Hepatocyte (in vitro differentiated cells): ENCODE data around the gene TTC28. TPM values are rescaled to one million over a fixed set of nuclear protein-coding genes. Genes with fewer than 3 reads are reported as not detected.

Source experiments
- DNase-seq: peaks from one replicate; pipeline ENCODE4 v3.0.0-alpha.2; 2016; ENCODE audit warnings: low spot score
- H2AFZ ChIP-seq: fragments of 200-600 bp; sonication (generic); 2 replicates; pipeline ENCODE4 v1.6.0; 2016; ENCODE audit warnings: antibody characterized with exemption, mild to moderate bottlenecking
- H3K27ac ChIP-seq: fragments of 200-600 bp; sonication (generic); 2 replicates; pipeline ENCODE4 v1.5.1; 2016; ENCODE audit warnings: mild to moderate bottlenecking
- H3K27me3 ChIP-seq: fragments of 200-600 bp; sonication (generic); 2 replicates; pipeline ENCODE4 v1.6.1; 2016
- H3K36me3 ChIP-seq: fragments of 200-600 bp; sonication (generic); replicated peaks from 2 replicates; pipeline ENCODE4 v1.5.1; 2016; ENCODE audit warnings: low read depth; ENCODE audit not compliant: insufficient read depth
- H3K4me1 ChIP-seq: fragments of 200-600 bp; sonication (generic); 2 replicates; pipeline ENCODE4 v1.5.1; 2016; ENCODE audit warnings: mild to moderate bottlenecking, moderate library complexity; ENCODE audit not compliant: insufficient read depth
- H3K4me2 ChIP-seq: fragments of 200-600 bp; sonication (generic); 2 replicates; pipeline ENCODE4 v1.6.0; 2016
- H3K4me3 ChIP-seq: fragments of 200-600 bp; sonication (generic); 2 replicates; pipeline ENCODE4 v1.5.1; 2016; ENCODE audit warnings: mild to moderate bottlenecking
- H3K79me2 ChIP-seq: fragments of 200-600 bp; sonication (generic); 2 replicates; pipeline ENCODE4 v1.6.0; 2017; ENCODE audit warnings: mild to moderate bottlenecking
- H3K9me2 ChIP-seq: fragments of 200-600 bp; sonication (generic); replicated peaks from 2 replicates; pipeline ENCODE4 v1.6.0; 2017; ENCODE audit warnings: mild to moderate bottlenecking; ENCODE audit not compliant: insufficient read depth
- H3K9me3 ChIP-seq: fragments of 200-600 bp; sonication (generic); 2 replicates; pipeline ENCODE4 v1.5.1; 2016; ENCODE audit warnings: low read depth, mild to moderate bottlenecking
- H4K20me1 ChIP-seq: fragments of 200-600 bp; sonication (generic); 2 replicates; pipeline ENCODE4 v1.6.0; 2016; ENCODE audit warnings: mild to moderate bottlenecking; ENCODE audit not compliant: insufficient read depth, poor library complexity, severe bottlenecking
- EZH2 ChIP-seq: fragments of 200-600 bp; sonication (generic); IDR thresholded peaks from 2 replicates; pipeline ENCODE4 v1.6.1; 2016; ENCODE audit warnings: antibody characterized with exemption, mild to moderate bottlenecking, borderline replicate concordance
- EZH2phosphoT487 ChIP-seq: fragments of 200-600 bp; sonication (generic); IDR thresholded peaks from one replicate; pipeline ENCODE4 v1.6.1; 2018; ENCODE audit warnings: antibody characterized with exemption, mild to moderate bottlenecking, low read depth, moderate library complexity; ENCODE audit not compliant: unreplicated experiment, severe bottlenecking
- WGBS: methylation state at CpG from one replicate; pipeline ENCODE4 v1.1.6; 2016; ENCODE audit warnings: low lambda C conversion rate; ENCODE audit errors: missing lambda C conversion rate; 5-methylcytosine and 5-hydroxymethylcytosine counted together
- polyA plus RNA-seq: library from polyadenylated mRNA; unstranded; fragments of >200 nt; fragmentation: Nextera tagmentation; extraction: Ambion mirVana; gene quantifications from 2 replicates; pipeline ENCODE4 v1.2.1, GENCODE V29; 2016
- total RNA-seq: library from RNA; depleted of rRNA; stranded (reverse); fragments of >200 nt; gene quantifications from 2 replicates; pipeline ENCODE4 v1.2.3, GENCODE V29; 2014
- TF ChIP-seq, protein P1 (sequence below): fragments of 200-600 bp; sonication (generic); IDR thresholded peaks from 2 replicates; pipeline ENCODE4 v1.5.1; 2016; ENCODE audit warnings: antibody characterized with exemption, mild to moderate bottlenecking; ENCODE audit not compliant: poor library complexity

Gene TTC28
- total and polyA plus RNA-seq, 2 experiments from 2014 or later, result 14.7 to 30.4 TPM

DNA sequence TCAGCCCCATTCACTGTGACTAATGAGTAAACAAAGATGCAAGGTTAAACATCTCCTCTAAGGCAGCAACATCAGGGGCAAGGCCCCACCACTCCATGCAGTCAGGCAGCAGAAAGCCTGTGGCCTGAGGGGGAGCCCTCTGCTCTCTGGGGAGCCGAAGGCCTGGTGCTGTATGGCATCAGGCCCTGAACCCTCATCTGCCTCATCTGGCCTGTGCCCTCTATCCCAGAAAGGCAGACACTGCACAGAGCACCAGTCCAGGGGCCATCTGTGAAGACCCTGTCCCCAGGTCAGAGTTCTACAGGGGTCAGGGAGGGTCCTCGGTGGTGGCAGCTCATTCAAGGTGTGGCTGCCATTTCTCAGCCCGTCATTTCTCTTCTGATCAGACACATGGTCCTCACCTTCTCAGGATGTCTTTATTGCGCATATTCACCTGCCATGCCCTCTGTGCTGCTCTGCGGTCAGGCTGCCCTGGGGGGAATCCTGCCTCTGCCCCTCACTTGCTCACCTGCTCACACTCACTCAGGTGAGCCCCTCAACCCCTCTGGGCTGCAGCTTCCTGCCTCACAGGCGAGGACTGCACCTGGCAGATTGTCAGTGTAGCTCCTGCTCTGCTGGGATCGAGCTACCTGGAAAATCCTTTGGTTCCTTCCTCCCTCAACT lies 657.5 kb downstream of the TTC28 start:
- no peaks in the 10 kb centered on the region for H3K79me2 ChIP-seq
- no peak for DNase-seq
- no peak overlapping the region for H3K4me2 ChIP-seq
- H3K4me3 ChIP-seq, result no peak overlapping the region
- no peaks in the 10 kb centered on the region for H4K20me1 ChIP-seq
- H3K9me2 ChIP-seq, result no peaks in the 10 kb centered on the region
- H3K9me3 ChIP-seq, result no peaks in the 10 kb centered on the region
- WGBS, result over 99% methylated on average over 7 of the region's 7 CpGs
- no peak overlapping the region for H2AFZ ChIP-seq
- H3K4me1 ChIP-seq, result peaks cover 14% of the 10 kb centered on the region
- no peak overlapping the region for H3K27ac ChIP-seq
- no peak for TF ChIP-seq EZH2phosphoT487
- no peak for TF ChIP-seq EZH2
- TF ChIP-seq, protein P1, sequence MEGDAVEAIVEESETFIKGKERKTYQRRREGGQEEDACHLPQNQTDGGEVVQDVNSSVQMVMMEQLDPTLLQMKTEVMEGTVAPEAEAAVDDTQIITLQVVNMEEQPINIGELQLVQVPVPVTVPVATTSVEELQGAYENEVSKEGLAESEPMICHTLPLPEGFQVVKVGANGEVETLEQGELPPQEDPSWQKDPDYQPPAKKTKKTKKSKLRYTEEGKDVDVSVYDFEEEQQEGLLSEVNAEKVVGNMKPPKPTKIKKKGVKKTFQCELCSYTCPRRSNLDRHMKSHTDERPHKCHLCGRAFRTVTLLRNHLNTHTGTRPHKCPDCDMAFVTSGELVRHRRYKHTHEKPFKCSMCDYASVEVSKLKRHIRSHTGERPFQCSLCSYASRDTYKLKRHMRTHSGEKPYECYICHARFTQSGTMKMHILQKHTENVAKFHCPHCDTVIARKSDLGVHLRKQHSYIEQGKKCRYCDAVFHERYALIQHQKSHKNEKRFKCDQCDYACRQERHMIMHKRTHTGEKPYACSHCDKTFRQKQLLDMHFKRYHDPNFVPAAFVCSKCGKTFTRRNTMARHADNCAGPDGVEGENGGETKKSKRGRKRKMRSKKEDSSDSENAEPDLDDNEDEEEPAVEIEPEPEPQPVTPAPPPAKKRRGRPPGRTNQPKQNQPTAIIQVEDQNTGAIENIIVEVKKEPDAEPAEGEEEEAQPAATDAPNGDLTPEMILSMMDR, result no peak
- no peaks in the 10 kb centered on the region for H3K36me3 ChIP-seq
- no peaks in the 10 kb centered on the region for H3K27me3 ChIP-seq

DNA sequence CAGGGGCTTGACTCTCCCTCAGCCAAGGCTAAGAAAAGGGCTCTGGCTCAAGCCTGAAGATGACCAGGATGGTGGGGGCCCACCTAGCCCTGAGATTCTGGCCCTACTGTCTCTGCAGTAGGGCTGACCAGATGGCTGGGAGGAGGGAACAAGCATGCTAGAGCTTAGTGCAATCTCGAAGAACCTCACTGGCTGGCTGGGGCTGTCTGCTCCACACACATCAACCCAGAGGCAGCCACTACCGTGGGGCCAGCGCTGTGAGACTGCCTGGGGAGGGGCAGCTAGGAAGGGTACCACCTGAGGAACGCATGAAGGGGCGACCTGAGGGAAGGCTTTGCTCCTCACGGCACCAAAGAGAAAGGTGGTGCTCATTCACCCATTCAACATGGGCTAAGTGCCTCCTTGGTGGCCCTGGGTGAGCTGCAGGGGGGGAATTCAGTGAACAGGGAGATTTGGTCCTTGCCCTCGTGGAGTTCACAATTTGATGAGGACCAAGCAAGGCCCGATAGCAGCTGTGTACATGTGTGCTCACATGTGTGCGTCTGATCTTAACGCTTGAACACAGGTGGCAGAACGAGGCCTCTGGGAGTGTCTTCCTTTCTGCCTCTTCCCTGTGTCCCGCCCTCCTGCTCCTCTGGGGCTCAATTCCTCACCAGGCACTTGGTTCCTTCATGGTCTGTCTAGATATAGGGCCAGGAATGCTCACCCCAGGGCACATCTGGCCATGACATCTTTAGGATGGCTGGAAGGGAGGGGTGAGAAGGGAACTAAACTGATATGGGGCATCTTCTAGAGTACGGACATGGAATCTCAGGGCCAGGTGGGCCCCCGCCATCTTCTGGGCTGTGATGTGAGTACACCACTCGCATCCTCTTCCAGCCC lies 658.3 kb downstream of the TTC28 start:
- H3K36me3 ChIP-seq, result no peaks in the 10 kb centered on the region
- WGBS, result 82% methylated on average over 15 of the region's 15 CpGs
- no peak overlapping the region for H2AFZ ChIP-seq
- peak overlapping the region; percentile 59 for H3K4me2 ChIP-seq
- H3K4me3 ChIP-seq, result no peak overlapping the region
- H4K20me1 ChIP-seq, result no peaks in the 10 kb centered on the region
- H3K9me3 ChIP-seq, result no peaks in the 10 kb centered on the region
- no peaks in the 10 kb centered on the region for H3K9me2 ChIP-seq
- H3K4me1 ChIP-seq, result peaks cover 14% of the 10 kb centered on the region
- DNase-seq, result no peak
- TF ChIP-seq, protein P1, result no peak
- TF ChIP-seq EZH2phosphoT487 (no peak), EZH2 (no peak)
- H3K27me3 ChIP-seq, result no peaks in the 10 kb centered on the region
- H3K79me2 ChIP-seq, result no peaks in the 10 kb centered on the region
- no peak overlapping the region for H3K27ac ChIP-seq

DNA sequence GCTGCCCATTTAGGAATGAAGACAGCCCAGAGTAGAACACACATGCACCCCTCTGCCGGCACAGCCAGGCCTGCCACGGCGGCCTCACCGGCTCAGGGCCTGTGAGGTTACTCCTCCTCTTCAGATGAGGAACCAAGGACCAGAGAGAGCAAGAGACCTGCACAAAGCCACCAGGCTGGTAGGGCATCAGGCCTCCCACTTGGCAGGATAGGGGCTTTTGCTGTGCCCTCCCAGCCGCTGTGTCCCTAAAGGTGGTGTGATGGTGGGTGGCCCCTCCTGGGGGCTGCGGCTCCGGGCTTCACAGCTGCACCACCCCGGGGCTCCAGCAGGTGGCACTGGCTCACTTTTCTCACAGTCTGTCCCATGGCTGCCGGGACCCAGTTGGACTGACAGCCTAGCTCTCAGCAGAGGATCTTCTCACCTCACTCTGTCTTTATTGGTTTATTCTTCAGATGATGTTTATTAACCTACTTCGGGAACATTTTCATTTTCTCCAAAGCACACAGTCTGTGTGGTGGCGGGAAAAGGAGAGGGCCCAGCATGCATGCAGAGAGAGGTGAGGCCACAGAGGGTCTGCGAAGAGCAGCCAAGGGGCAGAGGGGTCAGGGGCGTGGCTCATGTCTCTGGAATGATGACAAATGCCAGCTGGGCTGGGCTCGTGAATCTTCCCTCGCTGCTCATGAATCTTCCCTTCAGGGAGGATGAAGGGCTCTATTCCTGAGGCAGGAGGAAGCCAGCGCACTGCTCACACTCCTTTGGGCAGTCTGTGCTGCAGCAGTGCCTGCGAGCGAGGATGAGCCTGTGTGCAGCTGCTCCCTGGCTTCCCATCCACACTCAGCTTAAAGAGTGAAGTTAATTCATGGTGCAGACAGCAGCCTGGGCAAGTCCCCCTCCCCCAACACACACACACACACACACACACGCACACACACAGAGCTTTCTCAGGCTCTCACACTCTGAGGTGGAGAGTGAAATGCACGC lies 659.5 kb downstream of the TTC28 start:
- H2AFZ ChIP-seq, result no peak overlapping the region

More for the DNA sequence above, 659.5 kb downstream of the TTC28 start:
- no peaks in the 10 kb centered on the region for H3K27me3 ChIP-seq
- no peak overlapping the region for H3K27ac ChIP-seq
- H3K9me2 ChIP-seq, result no peaks in the 10 kb centered on the region
- peak overlapping the region; percentile 59 for H3K4me2 ChIP-seq
- H4K20me1 ChIP-seq, result no peaks in the 10 kb centered on the region
- TF ChIP-seq, protein P1, result peak; percentile 96
- TF ChIP-seq EZH2phosphoT487 (no peak), EZH2 (no peak)
- no peaks in the 10 kb centered on the region for H3K9me3 ChIP-seq
- WGBS, result 43% methylated on average over 20 of the region's 20 CpGs
- H3K79me2 ChIP-seq, result no peaks in the 10 kb centered on the region
- H3K36me3 ChIP-seq, result no peaks in the 10 kb centered on the region
- peak; percentile 83 for DNase-seq
- no peak overlapping the region for H3K4me3 ChIP-seq
- peaks cover 14% of the 10 kb centered on the region for H3K4me1 ChIP-seq
